ENCODE measurements around the gene CGNL1.

The CGNL1 gene

GRCh38 chr15:57375827-57376695, at the start of gene CGNL1:
CGNL1 (plus strand) TSS chr15:57376505; CDS start chr15:57438000, 61,495 bp downstream.
- TF ChIP-seq, protein P1, sequence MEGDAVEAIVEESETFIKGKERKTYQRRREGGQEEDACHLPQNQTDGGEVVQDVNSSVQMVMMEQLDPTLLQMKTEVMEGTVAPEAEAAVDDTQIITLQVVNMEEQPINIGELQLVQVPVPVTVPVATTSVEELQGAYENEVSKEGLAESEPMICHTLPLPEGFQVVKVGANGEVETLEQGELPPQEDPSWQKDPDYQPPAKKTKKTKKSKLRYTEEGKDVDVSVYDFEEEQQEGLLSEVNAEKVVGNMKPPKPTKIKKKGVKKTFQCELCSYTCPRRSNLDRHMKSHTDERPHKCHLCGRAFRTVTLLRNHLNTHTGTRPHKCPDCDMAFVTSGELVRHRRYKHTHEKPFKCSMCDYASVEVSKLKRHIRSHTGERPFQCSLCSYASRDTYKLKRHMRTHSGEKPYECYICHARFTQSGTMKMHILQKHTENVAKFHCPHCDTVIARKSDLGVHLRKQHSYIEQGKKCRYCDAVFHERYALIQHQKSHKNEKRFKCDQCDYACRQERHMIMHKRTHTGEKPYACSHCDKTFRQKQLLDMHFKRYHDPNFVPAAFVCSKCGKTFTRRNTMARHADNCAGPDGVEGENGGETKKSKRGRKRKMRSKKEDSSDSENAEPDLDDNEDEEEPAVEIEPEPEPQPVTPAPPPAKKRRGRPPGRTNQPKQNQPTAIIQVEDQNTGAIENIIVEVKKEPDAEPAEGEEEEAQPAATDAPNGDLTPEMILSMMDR (IDR thresholded peaks at IDR 0.05; ENCODE audit: low read depth, low read length, missing control alignments): no peak
- peak within 1 kb of the TSS; percentile 37 for H3K4me3 ChIP-seq (replicated peaks; ENCODE audit: low read depth, low read length)
- no peak for DNase-seq (ENCODE audit: extremely low read depth, low read depth)

DNA sequence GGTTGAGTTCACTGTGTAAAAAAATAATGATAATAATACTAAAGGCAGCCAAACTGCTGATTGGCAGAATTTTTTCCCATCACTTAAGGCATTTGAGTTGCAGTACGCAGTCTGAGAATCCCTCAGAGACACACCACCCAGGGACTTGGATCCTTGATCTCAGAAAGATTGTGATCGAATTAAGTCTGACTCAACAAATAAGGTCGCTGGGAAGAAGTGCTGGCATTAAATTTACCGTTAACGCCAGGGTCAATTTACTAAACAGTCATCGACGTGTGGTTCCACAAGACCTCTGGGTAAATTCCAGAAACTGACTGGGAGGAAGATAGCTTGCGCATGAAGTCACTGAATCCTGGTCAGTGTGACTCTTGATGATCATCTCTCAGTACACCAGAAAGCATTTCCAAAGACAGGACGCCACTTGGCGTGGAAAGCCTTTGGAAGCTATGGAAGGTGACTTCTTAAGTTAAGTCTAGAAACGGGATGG, 48.3 kb upstream of the CGNL1 start:
- TF ChIP-seq, protein P1 (IDR thresholded peaks at IDR 0.05; ENCODE audit: low read depth, low read length, missing control alignments): no peak
- H3K4me3 ChIP-seq (replicated peaks; ENCODE audit: low read depth, low read length): no peak overlapping the region
- DNase-seq (ENCODE audit: extremely low read depth, low read depth): peak; percentile 38

DNA sequence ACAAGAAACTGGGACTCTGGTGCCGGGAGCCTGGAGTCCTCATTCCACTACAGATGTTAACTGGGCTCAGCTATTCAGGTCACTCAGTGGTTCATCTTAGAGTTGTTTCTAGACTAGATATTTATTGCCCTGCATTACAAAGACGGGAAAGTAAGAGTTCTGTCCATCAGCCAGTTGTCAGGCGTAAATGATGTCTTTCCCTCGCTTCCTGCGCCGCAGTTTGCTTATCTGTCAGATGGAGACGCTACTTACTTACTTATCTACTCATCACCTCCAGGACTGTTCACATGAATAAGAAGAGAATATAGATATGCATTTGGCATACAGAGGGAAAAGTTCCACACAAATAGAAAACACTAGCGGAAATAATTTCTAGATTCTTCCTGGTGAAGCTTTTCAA, 47.8 kb upstream of the CGNL1 start:
- TF ChIP-seq, protein P1 (IDR thresholded peaks at IDR 0.05; ENCODE audit: low read depth, low read length, missing control alignments): no peak
- H3K4me3 ChIP-seq (replicated peaks; ENCODE audit: low read depth, low read length): no peak overlapping the region
- no peak for DNase-seq (ENCODE audit: extremely low read depth, low read depth)

GRCh38 chr15:57328897-57329296, 47.4 kb upstream of the CGNL1 start:
- TF ChIP-seq, protein P1 (IDR thresholded peaks at IDR 0.05; ENCODE audit: low read depth, low read length, missing control alignments): no peak
- H3K4me3 ChIP-seq (replicated peaks; ENCODE audit: low read depth, low read length): no peak overlapping the region
- no peak for DNase-seq (ENCODE audit: extremely low read depth, low read depth)

- DNase-seq (ENCODE audit: extremely low read depth, low read depth): no peak
- H3K4me3 ChIP-seq (replicated peaks; ENCODE audit: low read depth, low read length): no peak overlapping the region
- TF ChIP-seq, protein P1 (IDR thresholded peaks at IDR 0.05; ENCODE audit: low read depth, low read length, missing control alignments): no peak
Measured at GRCh38 chr15:57329582-57330367, 46.5 kb upstream of the CGNL1 start.

- no peak overlapping the region for H3K4me3 ChIP-seq (replicated peaks; ENCODE audit: low read depth, low read length)
- TF ChIP-seq, protein P1 (IDR thresholded peaks at IDR 0.05; ENCODE audit: low read depth, low read length, missing control alignments): no peak
- DNase-seq (ENCODE audit: extremely low read depth, low read depth): no peak
Measured at GRCh38 chr15:57330619-57331340, 45.5 kb upstream of the CGNL1 start.
